ENCODE measurements around the gene RANBP1.

DNA sequence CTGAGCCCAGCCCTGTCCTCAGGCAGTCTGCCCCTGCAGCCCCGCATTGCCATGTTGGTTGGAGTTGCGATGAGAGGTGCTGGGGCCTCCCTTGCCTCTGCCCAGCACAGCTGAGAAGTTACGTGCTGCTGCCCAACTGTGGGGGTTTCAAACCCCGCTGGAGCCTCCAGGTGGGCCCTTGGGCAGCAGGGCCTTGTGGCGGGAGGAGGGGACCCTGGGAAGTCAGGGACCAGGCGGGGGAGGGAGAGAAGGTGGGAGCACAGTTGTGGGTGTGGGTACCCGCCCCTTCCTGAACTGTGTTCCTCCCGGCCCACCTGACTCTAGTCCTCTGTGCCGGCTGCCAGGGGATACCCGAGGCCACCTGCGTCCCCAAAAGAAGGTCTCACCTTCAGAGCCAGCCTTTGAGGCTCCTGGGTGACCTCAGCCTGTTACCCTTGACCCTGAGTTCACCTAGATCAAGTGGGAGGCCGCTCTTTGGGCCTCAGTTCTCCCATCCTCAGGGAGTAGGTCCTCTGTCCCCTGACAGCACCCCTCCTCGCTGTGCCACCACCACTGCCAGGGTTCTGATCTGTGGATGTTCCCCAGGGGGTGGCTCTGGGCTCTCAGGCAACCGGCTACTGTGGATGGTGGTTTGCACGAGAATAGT is 42.6 kb downstream of the RANBP1 start:
- no peak for TF ChIP-seq EZH2 (IDR thresholded peaks at IDR 0.05)
- no peak for TF ChIP-seq POLR2AphosphoS5 (IDR thresholded peaks at IDR 0.05; ENCODE audit: borderline replicate concordance, low read depth, low read length)
- no peak for TF ChIP-seq FOXP2 (optimal IDR thresholded peaks at IDR 0.05; ENCODE audit: control extremely low read depth, extremely low read length, insufficient read depth)

Data from SK-N-MC (cell line).